GM12891 (cell line): ENCODE measurements around the gene NT5DC1.
A peak's percentile ranks its signal among the peaks of the same experiment; 100 is the strongest.

Experiments
- DNase-seq: peaks from one replicate; pipeline ENCODE4 v3.0.0; 2011; ENCODE audit warnings: low spot score; ENCODE audit not compliant: insufficient read length
- FAIRE-seq: peaks from 2 replicates; lab custom pipeline; 2011; peaks lifted over from hg19 to GRCh38; lab: Jason Lieb, UNC
- PAX5 ChIP-seq: IDR thresholded peaks from 2 replicates; pipeline ENCODE4 v1.6.1; 2011; ENCODE audit warnings: low read length, moderate library complexity, mild to moderate bottlenecking; ENCODE audit not compliant: insufficient read depth, severe bottlenecking
- POLR2A ChIP-seq: IDR thresholded peaks from 2 replicates; pipeline ENCODE4 v1.6.1; 2011; ENCODE audit warnings: low read depth, low read length, control low read depth
- POLR2AphosphoS5 ChIP-seq: IDR thresholded peaks from 2 replicates; pipeline ENCODE4 v1.6.1; 2011; ENCODE audit warnings: low read depth, low read length, control low read depth
- POU2F2 ChIP-seq: IDR thresholded peaks from 2 replicates; pipeline ENCODE4 v1.6.1; 2011; ENCODE audit warnings: low read depth, mild to moderate bottlenecking, control low read depth, low read length, moderate library complexity
- SPI1 ChIP-seq: IDR thresholded peaks from 2 replicates; pipeline ENCODE4 v1.6.1; 2011; ENCODE audit warnings: low read depth, low read length, control low read depth
- TAF1 ChIP-seq: IDR thresholded peaks from 2 replicates; pipeline ENCODE4 v1.6.1; 2011; ENCODE audit warnings: low read depth, low read length, control low read depth

The NT5DC1 gene

DNA sequence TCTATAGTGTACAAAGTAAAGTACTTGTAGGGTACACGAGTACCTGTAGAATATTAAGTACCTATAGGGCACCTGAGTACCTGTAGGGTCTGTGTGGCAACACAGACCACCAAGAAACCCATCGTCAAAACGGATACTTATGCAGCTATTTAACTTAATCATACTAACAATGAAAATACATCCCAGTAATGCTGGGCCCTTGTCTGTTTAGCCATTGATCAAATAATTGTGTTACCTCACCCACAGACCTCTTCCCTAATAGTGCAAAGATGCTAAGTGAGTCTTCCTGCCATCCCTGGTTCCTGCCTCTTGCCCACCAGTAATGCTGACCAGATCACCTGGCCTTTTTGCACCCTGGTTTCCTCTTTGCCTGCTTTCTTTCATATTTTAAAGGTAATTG lies 32.8 kb downstream of the NT5DC1 start:
- FAIRE-seq = no peak
- DNase-seq = no peak
- TF ChIP-seq POLR2AphosphoS5 (no peak), PAX5 (no peak), SPI1 (no peak), TAF1 (no peak), POU2F2 (no peak), POLR2A (no peak)

DNA sequence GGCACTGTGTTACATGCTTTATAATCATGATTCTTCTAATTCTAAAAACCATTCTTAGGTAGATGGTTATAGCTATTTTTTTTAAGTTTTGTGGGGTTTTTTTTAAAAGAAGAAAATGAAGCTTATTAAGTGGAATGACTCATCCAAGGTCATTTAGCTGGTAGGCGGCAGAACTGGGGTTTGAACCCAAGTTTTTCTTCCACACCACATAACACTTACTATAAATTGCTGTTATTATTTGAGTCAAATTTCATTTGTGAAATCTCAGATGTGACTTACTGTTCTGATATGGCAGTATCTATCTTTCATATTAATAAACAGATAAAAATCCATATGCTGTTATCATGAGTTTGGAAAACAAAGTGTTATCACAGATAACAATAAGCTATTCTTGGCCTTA lies 35.7 kb downstream of the NT5DC1 start:
- DNase-seq (no peak), FAIRE-seq (no peak)
- TF ChIP-seq POU2F2 = no peak
- no peak for TF ChIP-seq POLR2AphosphoS5
- TF ChIP-seq POLR2A = no peak
- no peak for TF ChIP-seq TAF1

DNA sequence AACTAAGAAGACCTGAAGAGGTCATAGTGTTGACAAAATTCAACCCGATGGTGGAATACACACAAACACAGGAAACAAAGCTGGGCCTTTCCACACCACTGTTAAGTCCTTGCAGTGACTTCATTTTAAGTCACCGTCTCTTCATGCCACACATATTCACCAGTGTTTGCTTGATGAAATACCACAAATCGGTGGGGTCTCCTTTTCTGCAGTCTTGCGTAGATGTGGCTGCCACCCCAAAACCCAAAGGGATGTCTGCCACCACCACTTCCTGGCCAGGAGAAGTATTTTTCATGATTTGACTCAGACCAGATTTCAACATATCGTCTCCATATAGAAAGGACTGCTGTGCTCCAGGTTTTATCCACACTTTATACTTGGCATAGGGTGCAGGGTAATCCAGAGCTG lies 36.3 kb downstream of the NT5DC1 start:
- TF ChIP-seq POLR2AphosphoS5 (no peak), SPI1 (no peak), TAF1 (no peak), PAX5 (no peak), POLR2A (no peak), POU2F2 (no peak)
- DNase-seq = no peak
- FAIRE-seq = peak; percentile 5

DNA sequence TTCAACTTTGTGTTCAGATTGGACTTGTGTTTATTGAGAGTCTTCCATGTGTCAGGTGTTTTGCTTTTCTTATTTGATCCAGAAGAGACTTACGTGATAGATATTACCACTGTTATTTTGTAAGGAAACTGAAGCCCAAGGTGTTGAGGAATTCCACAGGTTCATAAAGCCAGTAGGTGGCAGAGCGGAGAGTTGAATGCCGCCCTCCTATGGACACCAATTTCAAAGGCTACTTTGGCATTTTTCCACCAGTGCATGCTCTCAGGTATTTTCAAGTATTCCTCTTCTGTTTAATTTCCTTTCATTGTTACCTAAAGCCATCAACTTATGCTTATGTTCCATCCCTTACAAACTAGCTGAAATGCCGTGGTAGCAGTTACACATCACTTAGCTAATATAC lies 39.3 kb downstream of the NT5DC1 start:
- DNase-seq = no peak
- no peak for TF ChIP-seq POLR2AphosphoS5
- TF ChIP-seq SPI1 = no peak
- TF ChIP-seq POU2F2 = no peak
- no peak for TF ChIP-seq PAX5
- TF ChIP-seq POLR2A = no peak
- no peak for TF ChIP-seq TAF1
- no peak for FAIRE-seq

DNA sequence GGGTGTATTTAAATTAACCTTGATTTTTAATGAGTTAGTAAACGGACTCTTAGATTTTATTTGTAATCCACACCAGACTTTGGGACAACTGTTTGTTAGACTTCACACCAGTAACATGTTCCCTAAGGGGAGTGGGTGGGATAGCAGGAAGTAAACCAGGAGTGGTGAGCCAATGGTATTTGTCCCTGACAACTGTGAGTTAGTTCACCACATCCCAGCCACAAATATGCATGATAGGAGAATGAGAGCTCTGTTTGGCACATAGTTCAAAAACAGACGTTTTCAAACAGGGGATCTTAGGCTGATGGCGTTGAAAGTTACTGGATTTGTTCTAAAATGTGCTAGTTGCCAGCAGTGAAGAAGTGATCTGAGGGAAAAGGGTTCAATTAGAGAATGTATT lies 44.0 kb downstream of the NT5DC1 start:
- no peak for FAIRE-seq
- no peak for TF ChIP-seq POLR2AphosphoS5
- TF ChIP-seq TAF1 = no peak
- no peak for TF ChIP-seq PAX5
- TF ChIP-seq POLR2A = no peak
- no peak for TF ChIP-seq POU2F2
- no peak for DNase-seq

DNA sequence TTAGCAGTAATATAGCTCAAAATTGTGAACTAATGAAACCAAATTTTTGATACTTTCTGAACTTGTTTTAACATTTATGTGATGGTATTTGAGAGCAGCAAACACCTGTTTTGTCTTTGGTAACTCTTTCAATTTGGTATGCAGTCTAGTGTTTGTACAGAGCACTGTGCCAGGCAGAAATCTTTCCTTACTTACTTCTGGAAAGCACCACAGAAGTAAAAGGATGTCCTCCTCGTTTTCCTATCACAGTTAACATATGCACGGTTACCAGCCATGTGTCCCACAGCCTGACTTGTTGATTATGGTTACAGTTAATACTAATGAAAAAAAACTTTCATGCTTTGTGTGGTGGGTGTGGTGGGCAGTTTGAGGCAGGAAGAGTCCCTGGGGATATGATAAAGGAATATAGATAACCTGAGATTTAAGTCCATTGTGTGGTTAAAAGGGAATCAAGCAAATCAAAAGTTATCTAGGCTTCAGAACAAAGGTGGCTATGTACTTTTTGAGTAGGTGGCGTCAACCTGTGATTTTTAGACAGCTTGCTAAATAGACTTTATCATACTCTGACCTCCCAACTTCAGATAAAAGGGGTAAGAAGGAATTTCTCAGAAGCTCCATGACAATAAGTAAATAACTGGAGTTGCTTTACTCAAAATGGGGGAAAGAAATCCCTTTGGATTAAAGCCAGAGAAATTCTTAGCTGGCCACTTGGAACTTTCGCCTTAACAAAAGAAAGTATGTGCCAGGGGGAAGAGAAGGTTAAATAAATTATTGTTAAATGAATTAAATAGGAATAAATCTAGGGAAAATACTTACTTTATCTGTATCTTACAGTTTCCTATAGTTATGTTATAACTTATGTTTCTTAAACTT lies 45.4 kb downstream of the NT5DC1 start:
- TF ChIP-seq POU2F2 (no peak), POLR2A (no peak), TAF1 (no peak), POLR2AphosphoS5 (no peak), SPI1 (no peak), PAX5 (no peak)
- DNase-seq (no peak), FAIRE-seq (no peak)

DNA sequence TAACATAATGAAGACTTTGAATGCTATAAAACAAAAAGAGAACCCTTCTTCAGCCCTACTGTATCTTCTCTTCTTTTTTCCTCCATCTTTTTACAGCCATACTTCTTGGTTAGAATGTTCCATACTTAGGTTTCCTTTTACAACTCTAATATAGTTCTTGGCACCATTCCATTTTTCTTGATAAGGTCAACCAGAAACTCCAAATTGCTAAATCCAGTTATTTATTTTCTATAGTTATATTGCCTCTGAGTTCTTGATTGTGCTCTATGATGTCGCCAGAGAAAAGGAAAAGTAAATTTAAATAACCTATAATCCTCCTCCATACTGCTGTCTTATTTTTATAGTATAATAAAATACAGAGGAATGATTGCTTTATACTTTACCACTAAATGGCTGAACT lies 52.0 kb downstream of the NT5DC1 start:
- TF ChIP-seq POU2F2 = no peak
- no peak for TF ChIP-seq TAF1
- no peak for TF ChIP-seq PAX5
- TF ChIP-seq POLR2A = no peak
- no peak for TF ChIP-seq POLR2AphosphoS5
- no peak for TF ChIP-seq SPI1
- FAIRE-seq = no peak
- no peak for DNase-seq

DNA sequence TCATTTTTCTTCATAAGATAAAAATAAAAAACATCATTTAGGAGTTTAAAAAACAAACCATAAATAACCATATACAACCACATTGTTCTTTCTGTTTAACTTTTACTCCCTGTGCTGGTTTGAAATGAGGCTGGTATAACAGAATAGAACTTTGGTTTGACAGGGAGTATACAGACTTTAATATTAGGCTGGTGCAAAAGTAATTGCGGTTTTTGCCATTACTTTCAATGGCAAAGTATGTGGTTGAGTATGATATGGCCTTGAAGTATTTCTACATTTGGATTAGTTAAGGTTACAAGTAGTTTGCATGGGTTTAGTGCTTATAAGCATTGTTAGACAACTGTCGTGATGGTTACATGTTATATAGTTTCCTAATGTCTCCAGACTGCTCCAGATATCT lies 54.2 kb downstream of the NT5DC1 start:
- FAIRE-seq (peak; percentile 13), DNase-seq (no peak)
- TF ChIP-seq POLR2AphosphoS5 (no peak), TAF1 (no peak), POLR2A (no peak), PAX5 (no peak), SPI1 (no peak), POU2F2 (no peak)

DNA sequence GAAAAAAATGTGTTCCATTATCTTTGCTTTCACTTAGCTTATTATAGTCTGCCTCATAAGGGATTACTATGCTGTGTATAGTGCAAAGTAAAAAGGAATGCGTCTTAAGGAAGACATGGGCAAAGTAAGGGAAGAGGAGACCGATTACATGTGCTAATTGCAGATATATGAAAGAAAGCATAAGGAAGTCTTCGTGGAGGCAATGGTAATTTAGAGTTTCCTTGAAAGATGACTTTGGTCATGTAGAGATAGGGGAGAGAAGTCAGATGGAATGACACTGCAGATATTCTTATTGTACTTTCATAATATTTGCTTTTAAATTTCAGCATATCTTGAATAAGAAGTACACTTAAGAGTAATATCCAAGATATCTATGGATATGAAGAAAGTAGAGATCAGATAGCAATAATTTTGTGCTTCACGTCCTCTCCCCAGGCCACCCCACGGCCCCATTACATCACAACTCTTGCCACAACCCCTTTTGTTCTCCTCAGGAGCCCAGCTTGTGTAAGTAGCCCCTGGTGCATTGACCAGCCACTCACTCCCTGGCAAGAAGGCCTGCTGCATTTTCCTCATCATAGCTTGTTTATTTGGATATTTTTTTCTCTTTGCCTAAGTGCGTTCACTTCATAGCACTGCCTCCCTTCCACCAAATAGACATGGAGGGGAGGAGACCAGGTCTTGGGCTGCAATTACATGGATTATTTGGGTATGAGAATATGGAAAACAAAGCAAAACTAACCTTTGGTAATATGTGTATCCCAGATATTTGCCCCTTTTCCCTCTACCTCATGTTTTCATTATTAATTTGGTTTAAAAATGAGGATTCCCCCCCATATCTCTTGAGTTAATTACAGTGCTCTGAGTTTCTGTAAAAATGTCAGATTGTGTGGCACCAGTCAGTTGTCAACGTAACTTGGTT lies 56.0 kb downstream of the NT5DC1 start:
- no peak for FAIRE-seq
- DNase-seq = no peak
- no peak for TF ChIP-seq POLR2A
- TF ChIP-seq POU2F2 = no peak
- no peak for TF ChIP-seq PAX5
- TF ChIP-seq SPI1 = no peak
- TF ChIP-seq POLR2AphosphoS5 = no peak
- no peak for TF ChIP-seq TAF1

DNA sequence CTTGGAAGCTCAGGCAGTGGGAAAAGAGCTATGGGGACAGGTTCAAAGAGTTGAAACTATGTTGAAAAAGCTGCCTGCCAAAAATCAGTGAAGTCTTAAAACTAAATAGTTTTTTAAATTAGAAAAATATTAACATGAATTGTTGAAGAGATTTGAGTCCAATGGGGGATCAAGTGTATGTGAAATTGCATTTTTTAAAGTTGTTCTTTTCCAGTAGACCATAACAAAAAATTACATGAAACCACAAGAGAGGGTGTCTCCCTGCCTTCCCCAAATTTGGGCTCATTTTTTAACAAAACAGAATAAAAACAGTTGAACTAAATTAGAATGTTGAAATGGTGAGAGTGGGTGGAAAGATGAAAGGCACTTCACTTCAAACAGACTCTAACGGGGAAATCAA lies 56.7 kb downstream of the NT5DC1 start:
- no peak for DNase-seq
- TF ChIP-seq POLR2A (no peak), POU2F2 (no peak), PAX5 (no peak), POLR2AphosphoS5 (no peak), SPI1 (no peak), TAF1 (no peak)
- FAIRE-seq = no peak
